C4-2B (cell line): Measurements from ENCODE around the gene MAN2A1.

ENCODE experiments used
- H3K27ac ChIP-seq: fragments of 450-650 bp; 2 replicates; pipeline ENCODE4 v1.5.1; 2017
- CTCF ChIP-seq: fragments of 450-650 bp; conservative IDR thresholded peaks from 2 replicates; pipeline ENCODE4 v1.5.1; 2017; ENCODE audit warnings: mild to moderate bottlenecking
- ZFX ChIP-seq: fragments of 450-650 bp; IDR thresholded peaks from 2 replicates; pipeline ENCODE4 v1.6.1; 2017

The MAN2A1 gene

GRCh38 chr5:109714592-109714991, 24.9 kb downstream of the MAN2A1 start:
- TF ChIP-seq CTCF (no peak), ZFX (no peak)
- no peak overlapping the region for H3K27ac ChIP-seq

GRCh38 chr5:109718216-109718615, 28.5 kb downstream of the MAN2A1 start:
- no peak overlapping the region for H3K27ac ChIP-seq
- TF ChIP-seq ZFX (no peak), CTCF (no peak)

GRCh38 chr5:109718632-109719031, 28.9 kb downstream of the MAN2A1 start:
- TF ChIP-seq CTCF = no peak
- no peak for TF ChIP-seq ZFX
- H3K27ac ChIP-seq = no peak overlapping the region

- TF ChIP-seq ZFX (no peak), CTCF (no peak; the same call in none of the 2 replicates)
- H3K27ac ChIP-seq = no peak overlapping the region
These were observed 30.3 kb downstream of the MAN2A1 start for GRCh38 chr5:109719978-109720377.

- TF ChIP-seq CTCF (no peak), ZFX (no peak)
- no peak overlapping the region for H3K27ac ChIP-seq
These were observed 32.0 kb downstream of the MAN2A1 start for GRCh38 chr5:109721741-109722140.

GRCh38 chr5:109723606-109724005, 33.9 kb downstream of the MAN2A1 start:
- TF ChIP-seq CTCF = no peak
- TF ChIP-seq ZFX = no peak
- no peak overlapping the region for H3K27ac ChIP-seq

- no peak for TF ChIP-seq CTCF
- TF ChIP-seq ZFX = no peak
- no peak overlapping the region for H3K27ac ChIP-seq
These were observed 35.4 kb downstream of the MAN2A1 start for GRCh38 chr5:109725135-109725534.
